Keratinocyte (primary cell): ENCODE measurements around the gene RAB3B. TPM values are rescaled to one million over a fixed set of nuclear protein-coding genes. Genes with fewer than 3 reads are reported as not detected.

ENCODE experiments used
- DNase-seq: peaks from one replicate; pipeline ENCODE4 v3.0.0-alpha.2; 2011; ENCODE audit warnings: low read depth, missing footprints, low spot score
- FAIRE-seq: peaks from 2 replicates; lab custom pipeline; 2011; peaks lifted over from hg19 to GRCh38; lab: Jason Lieb, UNC
- H2AFZ ChIP-seq: 2 replicates; pipeline ENCODE4 v1.6.0; 2012; ENCODE audit warnings: low read length, control low read depth, inconsistent platforms; ENCODE audit not compliant: control insufficient read depth
- H3K27ac ChIP-seq: 2 replicates; pipeline ENCODE4 v1.5.1; 2011; ENCODE audit warnings: low read length; ENCODE audit not compliant: control insufficient read depth, insufficient read depth
- H3K27me3 ChIP-seq: 3 replicates; pipeline ENCODE4 v1.6.0; 2011; ENCODE audit warnings: low read length; ENCODE audit not compliant: control insufficient read depth, insufficient read depth; ENCODE audit errors: extremely low read depth
- H3K36me3 ChIP-seq, 2 experiments: 2 replicates in 1 of 2; 3 replicates in 1 of 2; pipeline ENCODE4 v1.5.1; 2011; ENCODE audit warnings: low read length in 2 of 2, mild to moderate bottlenecking in 1 of 2; ENCODE audit not compliant: control insufficient read depth in 2 of 2, insufficient read depth in 2 of 2; ENCODE audit errors: extremely low read depth in 1 of 2
- H3K4me1 ChIP-seq: 3 replicates; pipeline ENCODE4 v1.5.1; 2011; ENCODE audit warnings: low read length; ENCODE audit not compliant: control insufficient read depth, insufficient read depth; ENCODE audit errors: extremely low read depth
- H3K4me2 ChIP-seq: 3 replicates; pipeline ENCODE4 v1.6.0; 2011; ENCODE audit warnings: low read depth, low read length; ENCODE audit not compliant: control insufficient read depth, insufficient read depth; ENCODE audit errors: extremely low read depth
- H3K4me3 ChIP-seq, 3 experiments: fragments of 200-600 bp in 1 of 3; sonication (generic) in 1 of 3; 2 replicates in 2 of 3; 3 replicates in 1 of 3; pipeline ENCODE4 v1.5.1; 2011 to 2016; ENCODE audit warnings: low read length in 3 of 3, mild to moderate bottlenecking in 3 of 3, control low read depth in 2 of 3, inconsistent platforms in 1 of 3, low read depth in 1 of 3, mixed read lengths in 1 of 3, mixed run types in 1 of 3, moderate library complexity in 1 of 3; ENCODE audit not compliant: control insufficient read depth in 2 of 3, insufficient read depth in 2 of 3; ENCODE audit errors: extremely low read depth in 1 of 3
- H3K79me2 ChIP-seq: 2 replicates; pipeline ENCODE4 v1.6.0; 2012; ENCODE audit warnings: low read length; ENCODE audit not compliant: control insufficient read depth, insufficient read depth
- H3K9ac ChIP-seq: 3 replicates; pipeline ENCODE4 v1.6.0; 2011; ENCODE audit warnings: low read length; ENCODE audit not compliant: control insufficient read depth, insufficient read depth; ENCODE audit errors: extremely low read depth
- H3K9me1 ChIP-seq: 3 replicates; pipeline ENCODE4 v1.6.0; 2011; ENCODE audit warnings: low read length; ENCODE audit not compliant: control insufficient read depth, insufficient read depth; ENCODE audit errors: extremely low read depth
- H3K9me3 ChIP-seq: 2 replicates; pipeline ENCODE4 v1.5.1; 2012; ENCODE audit warnings: low read depth, low read length; ENCODE audit not compliant: control insufficient read depth
- H4K20me1 ChIP-seq: 3 replicates; pipeline ENCODE4 v1.6.0; 2011; ENCODE audit warnings: low read length; ENCODE audit not compliant: control insufficient read depth, insufficient read depth; ENCODE audit errors: extremely low read depth
- EZH2 ChIP-seq: IDR thresholded peaks from one replicate; pipeline ENCODE4 v1.6.1; 2012; ENCODE audit warnings: inconsistent platforms, mild to moderate bottlenecking, low read length, moderate library complexity
- dilution Hi-C: fragments of 300-500 bp; cut with MboI; formaldehyde crosslinking; loops from one replicate; pipeline ENCODE4 v1.7.0; 2020; ENCODE audit warnings: low sequenced_read_pairs; ENCODE audit not compliant: extremely low pct_ligation_motif_present
- polyA plus RNA-seq, 5 experiments: library from polyadenylated mRNA; depleted of rRNA in 3 of 5; stranded (reverse) in 3 of 5; stranded (forward) in 1 of 5; unstranded in 1 of 5; fragments of >200 nt; gene quantifications; 1 replicate in 1 of 5; 2 replicates in 3 of 5; 3 replicates in 1 of 5; pipeline versions ENCODE4 v1.2.1 to v1.2.3, GENCODE V29; 2011 to 2012; ENCODE audit warnings: missing spikeins in 2 of 5, low read depth in 1 of 5, low replicate concordance in 1 of 5
- TF ChIP-seq, protein P1 (sequence below), 3 experiments: IDR thresholded peaks in 1 of 3; conservative IDR thresholded peaks in 1 of 3; optimal IDR thresholded peaks in 1 of 3; 2 replicates in 2 of 3; 3 replicates in 1 of 3; pipeline versions ENCODE3 to v1.5.1; 2011; ENCODE audit warnings: low read length in 3 of 3, mild to moderate bottlenecking in 3 of 3, moderate library complexity in 2 of 3, control low read depth in 1 of 3, inconsistent platforms in 1 of 3; ENCODE audit not compliant: insufficient read depth in 2 of 3; ENCODE audit errors: extremely low read depth in 1 of 3

RAB3B gene
- polyA plus RNA-seq, 1 donor (not counting 4 experiments of a cell fraction or from before 2014, with no cell fraction given) = 2.6 TPM

DNA sequence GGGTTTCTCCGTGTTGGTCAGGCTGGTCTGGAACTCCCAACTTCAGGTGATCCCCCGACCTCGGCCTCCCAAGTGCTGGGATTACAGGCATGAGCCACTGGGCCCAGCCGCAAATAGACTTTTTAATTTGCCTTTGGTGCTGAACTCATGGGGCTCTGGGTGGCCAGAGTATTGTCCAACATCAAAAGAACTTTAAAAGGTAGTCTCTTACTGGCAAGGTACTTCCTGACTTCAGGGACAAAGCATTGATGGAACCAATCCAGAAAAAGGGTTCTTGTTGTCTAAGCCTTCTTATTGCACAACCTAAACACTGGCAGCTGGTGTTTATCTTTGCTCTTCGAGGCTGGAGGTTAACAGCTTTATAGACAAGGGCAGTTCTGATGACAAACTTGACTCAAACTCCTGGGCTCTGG lies 46.9 kb upstream of the RAB3B start:
- Histone ChIP-seq H3K27me3 (no peaks in the 10 kb centered on the region), H3K36me3 (peaks cover 1 to 11% of the 10 kb centered on the region in 2 experiments), H3K27ac (no peak overlapping the region), H3K9ac (no peak overlapping the region), H3K4me2 (no peak overlapping the region), H3K4me1 (peaks cover 15% of the 10 kb centered on the region), H3K4me3 (no peak overlapping the region), H3K79me2 (peaks cover 13% of the 10 kb centered on the region), H4K20me1 (peaks cover 3% of the 10 kb centered on the region), H3K9me1 (no peaks in the 10 kb centered on the region), H2AFZ (no peak overlapping the region), H3K9me3 (no peaks in the 10 kb centered on the region)
- no peak for DNase-seq
- TF ChIP-seq, protein P1, sequence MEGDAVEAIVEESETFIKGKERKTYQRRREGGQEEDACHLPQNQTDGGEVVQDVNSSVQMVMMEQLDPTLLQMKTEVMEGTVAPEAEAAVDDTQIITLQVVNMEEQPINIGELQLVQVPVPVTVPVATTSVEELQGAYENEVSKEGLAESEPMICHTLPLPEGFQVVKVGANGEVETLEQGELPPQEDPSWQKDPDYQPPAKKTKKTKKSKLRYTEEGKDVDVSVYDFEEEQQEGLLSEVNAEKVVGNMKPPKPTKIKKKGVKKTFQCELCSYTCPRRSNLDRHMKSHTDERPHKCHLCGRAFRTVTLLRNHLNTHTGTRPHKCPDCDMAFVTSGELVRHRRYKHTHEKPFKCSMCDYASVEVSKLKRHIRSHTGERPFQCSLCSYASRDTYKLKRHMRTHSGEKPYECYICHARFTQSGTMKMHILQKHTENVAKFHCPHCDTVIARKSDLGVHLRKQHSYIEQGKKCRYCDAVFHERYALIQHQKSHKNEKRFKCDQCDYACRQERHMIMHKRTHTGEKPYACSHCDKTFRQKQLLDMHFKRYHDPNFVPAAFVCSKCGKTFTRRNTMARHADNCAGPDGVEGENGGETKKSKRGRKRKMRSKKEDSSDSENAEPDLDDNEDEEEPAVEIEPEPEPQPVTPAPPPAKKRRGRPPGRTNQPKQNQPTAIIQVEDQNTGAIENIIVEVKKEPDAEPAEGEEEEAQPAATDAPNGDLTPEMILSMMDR (optimal IDR thresholded peaks at IDR 0.05 in 1 of 3, IDR thresholded peaks at IDR 0.05 in 1 of 3, conservative IDR thresholded peaks at IDR 0.05 in 1 of 3; ENCODE audit: extremely low read depth in 1 of 3, insufficient read depth in 2 of 3, low read length in 3 of 3) = no peak
- no peak for TF ChIP-seq EZH2
- no peak for FAIRE-seq
- dilution Hi-C loops = no loop called here

DNA sequence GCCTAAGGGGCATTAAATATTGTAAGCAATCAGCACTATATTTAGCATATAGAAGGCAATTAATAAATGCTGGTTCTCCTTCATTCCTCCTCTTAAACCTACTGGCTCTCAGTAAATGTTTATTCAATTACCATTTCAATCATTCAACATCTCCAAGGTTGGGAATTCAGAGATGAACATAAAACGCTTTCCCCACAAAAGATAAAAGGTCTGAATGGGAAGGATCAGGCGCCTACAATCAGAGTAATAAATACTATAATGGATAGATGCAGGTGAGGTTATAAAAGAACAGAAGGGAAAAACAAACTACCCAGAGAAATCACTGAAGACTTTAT lies 43.5 kb upstream of the RAB3B start:
- Histone ChIP-seq H2AFZ (peak overlapping the region; percentile 91), H3K9me1 (no peaks in the 10 kb centered on the region), H3K4me3 (peak overlapping the region in 2 of 3 experiments; percentile 80 to 94), H3K27ac (peak overlapping the region; percentile 78), H3K36me3 (peaks cover 0 to 2% of the 10 kb centered on the region in 2 experiments), H3K79me2 (peaks cover 32% of the 10 kb centered on the region), H4K20me1 (peaks cover 9% of the 10 kb centered on the region), H3K4me1 (peaks cover 21% of the 10 kb centered on the region), H3K9ac (peak overlapping the region; percentile 90), H3K4me2 (peak overlapping the region; percentile 84), H3K27me3 (no peaks in the 10 kb centered on the region), H3K9me3 (no peaks in the 10 kb centered on the region)
- dilution Hi-C loops = no loop called here
- DNase-seq = no peak
- FAIRE-seq = no peak
- no peak for TF ChIP-seq EZH2
- TF ChIP-seq, protein P1 (optimal IDR thresholded peaks at IDR 0.05 in 1 of 3, IDR thresholded peaks at IDR 0.05 in 1 of 3, conservative IDR thresholded peaks at IDR 0.05 in 1 of 3; ENCODE audit: extremely low read depth in 1 of 3, insufficient read depth in 2 of 3, low read length in 3 of 3) = no peak
